ENCODE data around the gene CD3D.

The CD3D gene

DNA sequence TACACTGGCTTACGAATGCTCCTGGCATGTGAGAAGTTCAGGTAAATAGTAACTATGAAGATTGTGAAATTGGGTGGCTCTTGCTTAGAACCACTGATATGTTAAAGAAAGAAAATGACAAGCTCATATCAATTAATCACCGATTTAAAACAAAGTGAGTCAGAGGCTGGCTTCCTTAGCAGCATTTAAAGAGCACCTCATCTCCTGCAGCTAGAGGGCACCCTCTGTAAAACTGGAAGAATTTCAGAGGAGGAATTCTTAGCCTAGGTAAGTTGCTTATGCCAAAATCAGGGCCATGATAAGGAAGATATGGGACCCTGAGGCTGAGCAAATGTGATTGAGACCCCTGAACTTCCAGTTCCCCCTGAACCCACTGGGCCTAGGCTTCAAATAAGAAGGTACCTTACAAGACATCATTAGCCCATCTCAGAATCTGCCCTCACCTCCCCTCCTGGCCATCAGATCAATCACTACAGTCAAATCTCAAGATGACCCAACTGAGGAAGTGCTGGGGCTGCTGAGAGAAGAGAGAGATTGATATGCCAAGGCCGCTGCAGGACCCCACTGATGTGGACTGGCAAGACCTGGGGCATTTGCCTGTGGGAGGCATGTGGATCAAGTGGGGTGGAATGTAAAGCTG is 46.6 kb downstream of the CD3D start:
- DNase-seq: peak in 3 of 5 experiments; percentile 22 to 73 (median 24)

DNA sequence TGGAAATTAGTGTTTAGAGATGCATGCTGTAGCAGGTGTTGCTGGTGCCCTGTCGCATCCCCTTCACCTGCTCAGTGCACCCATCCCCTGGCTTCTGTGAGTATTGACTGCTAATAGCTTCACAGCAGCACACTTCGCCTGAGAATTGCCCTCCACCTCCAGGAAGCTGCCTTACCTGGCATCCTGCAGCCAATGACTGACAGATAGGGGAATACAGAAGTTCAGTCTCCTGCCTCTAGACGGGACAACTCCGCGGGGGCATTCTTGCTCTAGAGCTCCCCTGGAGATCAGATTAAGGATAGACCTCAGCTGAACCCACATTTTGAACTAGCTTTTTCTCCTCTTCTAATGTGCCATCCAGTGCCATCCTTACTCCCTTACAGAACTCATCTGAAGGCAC is 47.3 kb downstream of the CD3D start:
- DNase-seq: no peak

DNA sequence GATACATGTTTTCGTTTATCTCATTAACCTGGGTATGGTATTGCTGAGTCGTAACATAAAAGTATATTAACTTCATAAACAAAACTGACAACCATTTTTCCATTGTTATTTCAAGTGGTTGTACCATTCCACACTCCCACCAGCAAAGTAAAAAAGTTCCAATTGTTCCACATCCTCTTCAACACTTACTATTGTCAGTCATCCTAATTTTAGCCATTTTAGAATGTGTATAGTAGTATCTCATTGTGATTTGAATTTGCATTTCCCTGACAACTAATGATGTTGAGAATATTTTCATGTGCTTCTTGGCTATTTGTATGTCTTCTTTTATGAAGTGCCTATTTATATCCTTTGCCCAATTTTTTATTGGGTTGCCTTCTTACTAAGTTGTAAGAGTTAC is 48.5 kb downstream of the CD3D start:
- DNase-seq: no peak

DNA sequence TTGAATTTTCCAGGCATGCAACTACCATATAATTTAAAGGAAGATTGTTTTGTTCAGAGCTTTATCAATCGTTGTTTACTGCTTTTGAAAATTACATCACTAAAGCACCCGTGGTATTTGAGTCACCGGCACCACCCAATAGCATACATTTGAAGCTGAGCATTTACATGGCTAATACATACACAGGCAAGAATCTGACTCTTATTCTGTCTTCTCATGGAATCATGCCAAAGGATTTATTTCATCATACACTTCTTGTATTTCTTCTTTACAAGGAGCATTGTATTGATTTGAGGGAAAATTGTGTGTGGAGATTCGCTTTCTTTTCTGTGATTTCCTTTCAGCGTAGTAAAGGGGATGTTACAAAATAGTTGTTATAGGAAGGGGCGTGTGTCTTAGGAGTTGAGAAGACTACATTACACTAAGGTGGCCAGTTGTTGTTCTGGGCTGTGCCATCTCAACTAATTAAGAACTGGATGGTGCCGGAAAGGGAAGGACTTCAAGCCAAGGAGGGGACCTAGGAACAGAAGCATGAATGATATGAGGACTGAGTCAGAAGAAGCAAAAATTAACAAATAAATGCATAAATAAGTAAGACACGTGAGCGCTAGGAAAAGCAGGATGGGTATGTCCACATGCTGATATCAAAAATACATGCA is 50.9 kb downstream of the CD3D start:
- no peak for DNase-seq

DNA sequence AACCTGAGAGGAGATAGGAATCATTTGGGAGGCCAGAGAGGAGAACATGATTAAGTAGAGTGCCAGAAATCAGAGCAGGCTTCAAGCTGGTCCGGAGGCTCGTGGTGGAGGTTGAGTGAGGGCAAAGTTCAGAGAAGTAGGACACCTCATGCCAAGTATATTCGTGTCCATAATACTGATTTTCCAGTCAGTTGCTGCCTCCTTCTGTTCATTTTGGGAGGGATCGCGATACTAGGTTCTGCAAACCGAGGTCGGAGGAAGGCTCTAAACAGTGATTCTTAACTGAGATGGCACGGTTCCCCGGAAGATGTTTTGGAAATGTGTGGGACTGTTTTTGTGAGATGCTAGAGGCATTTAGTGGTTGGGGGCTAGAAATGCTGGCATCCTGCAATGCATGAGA is 51.6 kb downstream of the CD3D start:
- peak in 2 of 5 experiments; percentile 35 to 74 for DNase-seq

DNA sequence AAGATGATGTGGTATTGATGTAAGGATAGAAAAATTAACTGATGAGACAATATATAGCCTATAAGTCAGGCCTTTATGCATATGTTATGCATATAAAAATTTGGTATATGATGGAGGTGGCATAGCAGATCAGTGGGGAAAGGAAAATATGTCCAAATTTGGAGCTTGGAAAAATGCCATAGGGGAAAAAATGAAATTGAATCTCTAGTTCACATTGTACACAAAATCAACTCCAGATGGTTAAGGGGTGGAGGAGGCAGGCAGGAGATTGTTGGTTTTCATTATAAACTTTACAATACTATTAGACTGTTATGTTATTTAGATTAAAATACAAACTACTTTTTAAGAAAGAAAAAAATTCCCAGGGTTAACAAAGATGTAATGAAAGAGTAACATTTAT is 53.1 kb downstream of the CD3D start:
- no peak for DNase-seq
